Loucy (cell line): Measurements from ENCODE around the gene FMN2.

Source experiments
- EZH2phosphoT487 ChIP-seq: fragments of 200-600 bp; IDR thresholded peaks from 2 replicates; pipeline ENCODE4 v1.6.1; 2018; ENCODE audit warnings: antibody characterized with exemption, mild to moderate bottlenecking, moderate library complexity, borderline replicate concordance
- TF ChIP-seq, protein P1 (sequence below): fragments of 200-600 bp; sonication (generic); conservative IDR thresholded peaks from 2 replicates; pipeline ENCODE4 v1.5.1; 2014; ENCODE audit warnings: mild to moderate bottlenecking, antibody characterized with exemption, low read length

DNA sequence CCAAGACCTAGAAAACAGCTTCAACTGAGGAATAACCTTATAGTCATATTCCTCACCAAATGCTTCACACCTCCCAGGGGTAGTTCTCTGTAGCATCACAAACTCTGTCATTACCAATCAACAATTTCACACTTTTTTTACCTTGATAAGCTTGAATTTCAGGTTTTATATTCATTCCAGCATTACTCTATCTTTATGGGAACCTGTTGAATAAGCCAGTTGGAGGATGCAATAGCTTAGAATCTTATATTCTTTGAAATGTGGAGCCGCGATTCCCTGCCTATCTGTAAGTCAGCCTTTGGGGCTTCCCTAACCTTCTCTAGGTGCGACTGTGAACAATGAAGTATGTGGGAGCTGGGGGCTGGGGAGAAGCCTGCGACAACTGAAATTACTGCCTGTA lies 374.8 kb downstream of the FMN2 start:
- TF ChIP-seq, protein P1, sequence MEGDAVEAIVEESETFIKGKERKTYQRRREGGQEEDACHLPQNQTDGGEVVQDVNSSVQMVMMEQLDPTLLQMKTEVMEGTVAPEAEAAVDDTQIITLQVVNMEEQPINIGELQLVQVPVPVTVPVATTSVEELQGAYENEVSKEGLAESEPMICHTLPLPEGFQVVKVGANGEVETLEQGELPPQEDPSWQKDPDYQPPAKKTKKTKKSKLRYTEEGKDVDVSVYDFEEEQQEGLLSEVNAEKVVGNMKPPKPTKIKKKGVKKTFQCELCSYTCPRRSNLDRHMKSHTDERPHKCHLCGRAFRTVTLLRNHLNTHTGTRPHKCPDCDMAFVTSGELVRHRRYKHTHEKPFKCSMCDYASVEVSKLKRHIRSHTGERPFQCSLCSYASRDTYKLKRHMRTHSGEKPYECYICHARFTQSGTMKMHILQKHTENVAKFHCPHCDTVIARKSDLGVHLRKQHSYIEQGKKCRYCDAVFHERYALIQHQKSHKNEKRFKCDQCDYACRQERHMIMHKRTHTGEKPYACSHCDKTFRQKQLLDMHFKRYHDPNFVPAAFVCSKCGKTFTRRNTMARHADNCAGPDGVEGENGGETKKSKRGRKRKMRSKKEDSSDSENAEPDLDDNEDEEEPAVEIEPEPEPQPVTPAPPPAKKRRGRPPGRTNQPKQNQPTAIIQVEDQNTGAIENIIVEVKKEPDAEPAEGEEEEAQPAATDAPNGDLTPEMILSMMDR = no peak
- no peak for TF ChIP-seq EZH2phosphoT487
